PC-9 (cell line): ENCODE results near the gene AFF2.

Experiments used
- EZH2 ChIP-seq: fragments of 200-600 bp; sonication (generic); IDR thresholded peaks from 2 replicates; pipeline ENCODE4 v1.8.0; 2017; ENCODE audit warnings: antibody characterized with exemption, low read depth
- TF ChIP-seq, protein P1 (sequence below): fragments of 200-600 bp; sonication (generic); conservative IDR thresholded peaks from 2 replicates; pipeline ENCODE4 v1.6.1; 2017; ENCODE audit warnings: mixed run types, antibody characterized with exemption, mild to moderate bottlenecking, moderate library complexity

DNA sequence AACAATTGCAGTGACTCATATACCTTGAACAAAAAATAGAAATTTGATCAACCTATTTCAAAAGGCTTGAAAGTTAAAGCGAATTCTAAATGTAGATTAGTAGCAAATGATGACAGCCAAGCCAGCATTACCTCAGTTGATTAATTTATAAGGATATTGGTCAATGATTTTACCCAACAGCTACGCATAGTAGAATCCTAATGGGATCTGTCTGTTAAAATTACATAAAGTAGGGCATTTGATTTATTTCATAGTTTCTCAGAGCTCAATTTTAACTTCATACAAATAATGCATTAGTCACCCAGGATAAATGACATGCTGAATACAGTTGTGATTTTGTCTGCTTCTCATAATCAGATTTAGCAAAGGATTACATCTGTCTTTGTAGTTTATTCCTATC lies 12.0 kb downstream of the AFF2 start:
- no peak for TF ChIP-seq EZH2
- TF ChIP-seq, protein P1, sequence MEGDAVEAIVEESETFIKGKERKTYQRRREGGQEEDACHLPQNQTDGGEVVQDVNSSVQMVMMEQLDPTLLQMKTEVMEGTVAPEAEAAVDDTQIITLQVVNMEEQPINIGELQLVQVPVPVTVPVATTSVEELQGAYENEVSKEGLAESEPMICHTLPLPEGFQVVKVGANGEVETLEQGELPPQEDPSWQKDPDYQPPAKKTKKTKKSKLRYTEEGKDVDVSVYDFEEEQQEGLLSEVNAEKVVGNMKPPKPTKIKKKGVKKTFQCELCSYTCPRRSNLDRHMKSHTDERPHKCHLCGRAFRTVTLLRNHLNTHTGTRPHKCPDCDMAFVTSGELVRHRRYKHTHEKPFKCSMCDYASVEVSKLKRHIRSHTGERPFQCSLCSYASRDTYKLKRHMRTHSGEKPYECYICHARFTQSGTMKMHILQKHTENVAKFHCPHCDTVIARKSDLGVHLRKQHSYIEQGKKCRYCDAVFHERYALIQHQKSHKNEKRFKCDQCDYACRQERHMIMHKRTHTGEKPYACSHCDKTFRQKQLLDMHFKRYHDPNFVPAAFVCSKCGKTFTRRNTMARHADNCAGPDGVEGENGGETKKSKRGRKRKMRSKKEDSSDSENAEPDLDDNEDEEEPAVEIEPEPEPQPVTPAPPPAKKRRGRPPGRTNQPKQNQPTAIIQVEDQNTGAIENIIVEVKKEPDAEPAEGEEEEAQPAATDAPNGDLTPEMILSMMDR = no peak
